ENCODE results near the gene ACSS1.

Gene ACSS1

GRCh38 chr20:24995741-24996448 lies 62.0 kb downstream of the ACSS1 start:
- ATAC-seq, result peak; percentile 21

GRCh38 chr20:24994470-24995368 lies 63.2 kb downstream of the ACSS1 start:
- peak; percentile 49 for ATAC-seq
- TF ChIP-seq ZNF70 (CRISPR knock-in tag; IDR thresholded peaks at IDR 0.05), result no peak
- no peak for TF ChIP-seq ZNF565 (CRISPR knock-in tag; conservative IDR thresholded peaks at IDR 0.05; ENCODE audit: low read depth)
- no peak for TF ChIP-seq BACH2 (CRISPR knock-in tag; IDR thresholded peaks at IDR 0.05; ENCODE audit: borderline replicate concordance)
- no peak for TF ChIP-seq TOX (CRISPR knock-in tag; IDR thresholded peaks at IDR 0.05; ENCODE audit: borderline replicate concordance)
- no peak for TF ChIP-seq CSDC2 (CRISPR knock-in tag; IDR thresholded peaks at IDR 0.05)
- TF ChIP-seq OSR1 (CRISPR knock-in tag; IDR thresholded peaks at IDR 0.05), result no peak
- no peak for TF ChIP-seq SNAI2 (CRISPR knock-in tag; IDR thresholded peaks at IDR 0.05)
- no peak for TF ChIP-seq PATZ1 (CRISPR knock-in tag; IDR thresholded peaks at IDR 0.05; ENCODE audit: borderline replicate concordance)
- no peak for TF ChIP-seq ISL1 (CRISPR knock-in tag; IDR thresholded peaks at IDR 0.05)

More at GRCh38 chr20:24995741-24996448, 62.0 kb downstream of the ACSS1 start:
- TF ChIP-seq BACH2 (CRISPR knock-in tag; IDR thresholded peaks at IDR 0.05; ENCODE audit: borderline replicate concordance), result no peak
- TF ChIP-seq GLIS3 (CRISPR knock-in tag; IDR thresholded peaks at IDR 0.05), result no peak
- no peak for TF ChIP-seq OSR1 (CRISPR knock-in tag; IDR thresholded peaks at IDR 0.05)
- TF ChIP-seq CSRNP3 (CRISPR knock-in tag; IDR thresholded peaks at IDR 0.05), result no peak
- no peak for TF ChIP-seq ZC3H10 (CRISPR knock-in tag; IDR thresholded peaks at IDR 0.05)
- TF ChIP-seq ARNTL (CRISPR knock-in tag; IDR thresholded peaks at IDR 0.05; ENCODE audit: borderline replicate concordance, low read depth), result no peak
- no peak for TF ChIP-seq ZFP3 (CRISPR knock-in tag; IDR thresholded peaks at IDR 0.05)
- no peak for TF ChIP-seq TCF4 (CRISPR knock-in tag; IDR thresholded peaks at IDR 0.05; ENCODE audit: borderline replicate concordance)
- no peak for TF ChIP-seq ZFP30 (CRISPR knock-in tag; IDR thresholded peaks at IDR 0.05)

GRCh38 chr20:24994186-24994465 lies 63.8 kb downstream of the ACSS1 start:
- ATAC-seq, result no peak
- no peak for TF ChIP-seq CREB5 (CRISPR knock-in tag; IDR thresholded peaks at IDR 0.05; ENCODE audit: low read depth)
- no peak for TF ChIP-seq TCF4 (CRISPR knock-in tag; IDR thresholded peaks at IDR 0.05; ENCODE audit: borderline replicate concordance)
- TF ChIP-seq GLIS3 (CRISPR knock-in tag; IDR thresholded peaks at IDR 0.05), result no peak
- TF ChIP-seq CSDC2 (CRISPR knock-in tag; IDR thresholded peaks at IDR 0.05), result no peak
- no peak for TF ChIP-seq BACH2 (CRISPR knock-in tag; IDR thresholded peaks at IDR 0.05; ENCODE audit: borderline replicate concordance)
- no peak for TF ChIP-seq ESRRG (CRISPR knock-in tag; IDR thresholded peaks at IDR 0.05)
- no peak for TF ChIP-seq ZFP3 (CRISPR knock-in tag; IDR thresholded peaks at IDR 0.05)
- no peak for TF ChIP-seq POU6F1 (CRISPR knock-in tag; IDR thresholded peaks at IDR 0.05; ENCODE audit: borderline replicate concordance, low read depth)
- TF ChIP-seq ISL1 (CRISPR knock-in tag; IDR thresholded peaks at IDR 0.05), result no peak
- no peak for TF ChIP-seq ZC3H10 (CRISPR knock-in tag; IDR thresholded peaks at IDR 0.05)
- no peak for TF ChIP-seq CSRNP3 (CRISPR knock-in tag; IDR thresholded peaks at IDR 0.05)
- TF ChIP-seq RARB (CRISPR knock-in tag; IDR thresholded peaks at IDR 0.05), result no peak
- TF ChIP-seq TSHZ2 (CRISPR knock-in tag; IDR thresholded peaks at IDR 0.05), result no peak
- no peak for TF ChIP-seq PPARA (CRISPR knock-in tag; IDR thresholded peaks at IDR 0.05; ENCODE audit: borderline replicate concordance)
- TF ChIP-seq TOX (CRISPR knock-in tag; IDR thresholded peaks at IDR 0.05; ENCODE audit: borderline replicate concordance), result no peak
- no peak for TF ChIP-seq ARNTL (CRISPR knock-in tag; IDR thresholded peaks at IDR 0.05; ENCODE audit: borderline replicate concordance, low read depth)
- TF ChIP-seq ZNF70 (CRISPR knock-in tag; IDR thresholded peaks at IDR 0.05), result no peak
- TF ChIP-seq ZFP30 (CRISPR knock-in tag; IDR thresholded peaks at IDR 0.05), result no peak

Data from SK-N-SH treated with all-trans-retinoic acid at 6 μM for 48 hours (cell line).